GM23248 (cell line): ENCODE measurements around the gene ATG10. TPM values are rescaled to one million over a fixed set of nuclear protein-coding genes. Genes with fewer than 3 reads are reported as not detected.

Experiments
- DNase-seq: peaks from one replicate; pipeline ENCODE4 v3.0.0-alpha.2; 2015
- H2AFZ ChIP-seq: fragments of 200-600 bp; sonication (generic); 2 replicates; pipeline ENCODE4 v1.6.1; 2016; ENCODE audit warnings: antibody characterized with exemption
- H3F3A ChIP-seq: fragments of 200-600 bp; sonication (generic); 2 replicates; pipeline ENCODE4 v1.6.1; 2016; ENCODE audit warnings: mild to moderate bottlenecking, antibody characterized with exemption, mixed run types; ENCODE audit not compliant: insufficient read depth
- H3K27ac ChIP-seq: fragments of 200-600 bp; sonication (generic); 2 replicates; pipeline ENCODE4 v1.5.1; 2016; ENCODE audit warnings: mild to moderate bottlenecking
- H3K27me3 ChIP-seq: fragments of 200-600 bp; sonication (generic); replicated peaks from 2 replicates; pipeline ENCODE4 v1.6.1; 2016; ENCODE audit warnings: mild to moderate bottlenecking; ENCODE audit not compliant: insufficient read depth
- H3K36me3 ChIP-seq: fragments of 200-600 bp; sonication (generic); 2 replicates; pipeline ENCODE4 v1.6.1; 2016; ENCODE audit warnings: low read depth, mild to moderate bottlenecking
- H3K4me1 ChIP-seq: fragments of 200-600 bp; sonication (generic); 2 replicates; pipeline ENCODE4 v1.6.1; 2016; ENCODE audit warnings: mild to moderate bottlenecking; ENCODE audit not compliant: insufficient read depth
- H3K4me2 ChIP-seq: fragments of 200-600 bp; sonication (generic); one replicate; pipeline ENCODE4 v1.6.1; 2016; ENCODE audit warnings: mild to moderate bottlenecking; ENCODE audit not compliant: unreplicated experiment
- H3K4me3 ChIP-seq: fragments of 200-600 bp; sonication (generic); 2 replicates; pipeline ENCODE4 v1.5.1; 2016; ENCODE audit warnings: mild to moderate bottlenecking
- H3K79me2 ChIP-seq: fragments of 200-600 bp; sonication (generic); 2 replicates; pipeline ENCODE4 v1.6.1; 2016; ENCODE audit warnings: mild to moderate bottlenecking; ENCODE audit not compliant: insufficient read depth
- H3K9ac ChIP-seq: fragments of 200-600 bp; sonication (generic); 2 replicates; pipeline ENCODE4 v1.6.1; 2016; ENCODE audit warnings: mild to moderate bottlenecking
- H3K9me2 ChIP-seq: fragments of 200-600 bp; sonication (generic); 2 replicates; pipeline ENCODE4 v1.6.1; 2016; ENCODE audit warnings: mixed run types, mild to moderate bottlenecking, moderate library complexity; ENCODE audit not compliant: insufficient read depth
- H3K9me3 ChIP-seq: fragments of 200-600 bp; sonication (generic); one replicate; pipeline ENCODE4 v1.6.1; 2017; ENCODE audit warnings: low read depth
- H4K20me1 ChIP-seq: fragments of 200-600 bp; sonication (generic); 2 replicates; pipeline ENCODE4 v1.6.0; 2016; ENCODE audit not compliant: insufficient read depth
- EZH2 ChIP-seq: fragments of 200-600 bp; sonication (generic); IDR thresholded peaks from 2 replicates; pipeline ENCODE4 v1.6.1; 2018; ENCODE audit warnings: antibody characterized with exemption, mild to moderate bottlenecking; ENCODE audit not compliant: insufficient read depth, poor library complexity, severe bottlenecking
- EZH2phosphoT487 ChIP-seq: fragments of 200-600 bp; sonication (generic); IDR thresholded peaks from 2 replicates; pipeline ENCODE4 v1.6.1; 2018; ENCODE audit warnings: antibody characterized with exemption, moderate library complexity, mild to moderate bottlenecking, low read depth; ENCODE audit not compliant: insufficient read depth
- WGBS, 2 experiments: methylation state at CpG; one replicate each; pipeline ENCODE4 v1.1.6; 2015 to 2017; ENCODE audit warnings: low lambda C conversion rate in 2 of 2, low coverage in 1 of 2; ENCODE audit errors: missing lambda C conversion rate in 2 of 2; 5-methylcytosine and 5-hydroxymethylcytosine counted together
- in situ Hi-C: fragments of 300-500 bp; cut with MboI; formaldehyde crosslinking; loops from 2 replicates; pipeline ENCODE4 v1.15.0; 2020
- polyA plus RNA-seq: library from polyadenylated mRNA; unstranded; fragments of >200 nt; fragmentation: Nextera tagmentation; extraction: Ambion mirVana; gene quantifications from 2 replicates; pipeline ENCODE4 v1.2.1, GENCODE V29; 2016
- total RNA-seq: library from RNA; depleted of rRNA; stranded (reverse); fragments of >200 nt; shearing (Covaris generic); gene quantifications from 2 replicates; pipeline ENCODE4 v1.2.3, GENCODE V29; 2014

The ATG10 gene
- total and polyA plus RNA-seq, 2 experiments from 2014 or later, result 6.5 to 9.0 TPM

- no peak overlapping the region for H3K9ac ChIP-seq
- H3K9me3 ChIP-seq, result no peaks in the 10 kb centered on the region
- no peak for DNase-seq
- H3K79me2 ChIP-seq, result no peaks in the 10 kb centered on the region
- no peaks in the 10 kb centered on the region for H3K27me3 ChIP-seq
- 54 to 79% methylated on average over 1 of the region's 1 CpG for WGBS, 2 experiments
- H3K4me1 ChIP-seq, result no peaks in the 10 kb centered on the region
- no peak overlapping the region for H3K27ac ChIP-seq
- no peak overlapping the region for H3K4me3 ChIP-seq
- no peaks in the 10 kb centered on the region for H4K20me1 ChIP-seq
- no peak overlapping the region for H3K4me2 ChIP-seq
- no peaks in the 10 kb centered on the region for H3F3A ChIP-seq
- in situ Hi-C loops, result no loop called here
- no peaks in the 10 kb centered on the region for H3K36me3 ChIP-seq
- no peaks in the 10 kb centered on the region for H3K9me2 ChIP-seq
- no peak overlapping the region for H2AFZ ChIP-seq
- TF ChIP-seq EZH2 (no peak), EZH2phosphoT487 (no peak)
Measured at GRCh38 chr5:82211855-82212572, 240.2 kb downstream of the ATG10 start.

DNA sequence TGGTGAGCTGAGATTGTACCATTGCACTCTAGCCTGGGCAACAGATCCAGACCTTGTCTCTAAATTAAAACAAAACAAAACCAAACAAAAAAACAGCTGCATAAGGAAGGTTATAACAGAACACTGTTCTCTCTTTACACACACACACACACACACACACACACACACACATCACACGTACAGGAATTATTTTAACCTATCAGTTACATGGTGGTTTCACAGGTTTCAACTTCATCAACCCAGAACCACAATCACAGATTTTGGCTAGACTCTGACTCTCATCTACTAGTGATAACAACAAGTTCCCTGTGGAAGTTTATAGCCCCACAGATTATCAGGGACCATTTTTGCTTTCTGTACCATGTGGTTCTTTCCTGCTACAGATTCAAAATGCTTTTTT is 246.1 kb downstream of the ATG10 start:
- WGBS, 2 experiments, result 57 to 62% methylated on average over 1 of the region's 1 CpG
- no peak for DNase-seq
- Histone ChIP-seq H4K20me1 (no peaks in the 10 kb centered on the region), H3F3A (no peaks in the 10 kb centered on the region), H3K4me3 (no peak overlapping the region), H3K9me3 (no peaks in the 10 kb centered on the region), H3K9me2 (no peaks in the 10 kb centered on the region), H3K79me2 (no peaks in the 10 kb centered on the region), H3K9ac (no peak overlapping the region), H3K27me3 (no peaks in the 10 kb centered on the region), H3K4me1 (no peaks in the 10 kb centered on the region), H2AFZ (no peak overlapping the region), H3K27ac (no peak overlapping the region), H3K36me3 (no peaks in the 10 kb centered on the region), H3K4me2 (no peak overlapping the region)
- TF ChIP-seq EZH2phosphoT487 (no peak), EZH2 (no peak)
- in situ Hi-C loops, result no loop called here

- no peak overlapping the region for H3K27ac ChIP-seq
- no peak overlapping the region for H3K9ac ChIP-seq
- H3K4me3 ChIP-seq, result no peak overlapping the region
- H4K20me1 ChIP-seq, result no peaks in the 10 kb centered on the region
- H3K9me2 ChIP-seq, result no peaks in the 10 kb centered on the region
- peak; percentile 27 for DNase-seq
- 0 out of 2 replicates have a peak, but pooled peaks cover 3% of the 10 kb centered on the region for H3K4me1 ChIP-seq
- no peak overlapping the region for H2AFZ ChIP-seq
- no peaks in the 10 kb centered on the region for H3F3A ChIP-seq
- no peak for TF ChIP-seq EZH2phosphoT487
- no peak for TF ChIP-seq EZH2
- H3K4me2 ChIP-seq, result no peak overlapping the region
- H3K79me2 ChIP-seq, result no peaks in the 10 kb centered on the region
- no peaks in the 10 kb centered on the region for H3K36me3 ChIP-seq
- no peaks in the 10 kb centered on the region for H3K9me3 ChIP-seq
- WGBS, 2 experiments, result 58 to 59% methylated on average over 7 of the region's 7 CpGs
- in situ Hi-C loops, result no loop called here
- no peaks in the 10 kb centered on the region for H3K27me3 ChIP-seq
Measured at GRCh38 chr5:82218374-82219156, 246.7 kb downstream of the ATG10 start.

- Histone ChIP-seq H3K9ac (no peak overlapping the region), H3F3A (no peaks in the 10 kb centered on the region), H2AFZ (no peak overlapping the region), H3K4me2 (no peak overlapping the region), H3K27ac (no peak overlapping the region), H3K4me3 (no peak overlapping the region), H3K4me1 (0 out of 2 replicates have a peak, but pooled peaks cover 3% of the 10 kb centered on the region), H3K27me3 (no peaks in the 10 kb centered on the region), H3K9me2 (no peaks in the 10 kb centered on the region), H4K20me1 (no peaks in the 10 kb centered on the region), H3K9me3 (no peaks in the 10 kb centered on the region), H3K79me2 (no peaks in the 10 kb centered on the region), H3K36me3 (no peaks in the 10 kb centered on the region)
- 100% methylated on average over 2 of the region's 2 CpGs for WGBS, 2 experiments
- DNase-seq, result no peak
- no peak for TF ChIP-seq EZH2phosphoT487
- no peak for TF ChIP-seq EZH2
- in situ Hi-C loops, result no loop called here
Measured at GRCh38 chr5:82221020-82221419, 249.2 kb downstream of the ATG10 start.
